Measurements from ENCODE around the gene DPCD.

DPCD gene

GRCh38 chr10:101616415-101617101 lies 28.4 kb downstream of the DPCD start:
- no peak for TF ChIP-seq CTCF (IDR thresholded peaks at IDR 0.05)
- Histone ChIP-seq H3K27ac (no peak overlapping the region), H3K4me3 (no peak overlapping the region)
- peak; percentile 69 for DNase-seq (ENCODE audit: low spot score)

- TF ChIP-seq CTCF (IDR thresholded peaks at IDR 0.05), result no peak
- peak; percentile 43 for DNase-seq (ENCODE audit: low spot score)
- Histone ChIP-seq H3K4me3 (no peak overlapping the region), H3K27ac (no peak overlapping the region)
Observed at GRCh38 chr10:101617102-101617823, 29.1 kb downstream of the DPCD start.

- DNase-seq (ENCODE audit: low spot score), result peak; percentile 26
- TF ChIP-seq CTCF (IDR thresholded peaks at IDR 0.05), result no peak
- H3K4me3 ChIP-seq, result no peak overlapping the region
- H3K27ac ChIP-seq, result no peak overlapping the region
Observed at GRCh38 chr10:101617824-101618568, 29.9 kb downstream of the DPCD start.

DNA sequence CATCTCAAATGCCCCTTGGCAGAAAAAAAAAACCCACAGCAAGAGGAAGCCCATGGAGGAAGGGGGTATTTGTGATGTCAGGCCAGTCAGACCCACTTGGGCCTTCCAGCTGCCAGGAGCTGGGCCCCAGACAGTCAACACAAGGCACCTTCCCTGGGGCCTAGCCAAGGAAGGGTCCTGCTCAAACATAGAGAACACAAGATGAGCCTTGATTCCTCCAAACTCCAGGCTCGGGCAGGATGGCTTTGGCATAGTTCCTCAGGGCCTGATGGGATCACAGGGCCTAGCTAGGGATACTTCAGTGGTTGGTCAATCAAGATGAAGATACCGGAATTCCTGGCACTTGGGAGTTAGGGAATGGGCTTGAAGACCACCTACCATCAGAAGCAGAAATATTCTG lies 30.8 kb downstream of the DPCD start:
- DNase-seq (ENCODE audit: low spot score), result peak; percentile 62
- Histone ChIP-seq H3K27ac (no peak overlapping the region), H3K4me3 (no peak overlapping the region)
- no peak for TF ChIP-seq CTCF (IDR thresholded peaks at IDR 0.05)

DNA sequence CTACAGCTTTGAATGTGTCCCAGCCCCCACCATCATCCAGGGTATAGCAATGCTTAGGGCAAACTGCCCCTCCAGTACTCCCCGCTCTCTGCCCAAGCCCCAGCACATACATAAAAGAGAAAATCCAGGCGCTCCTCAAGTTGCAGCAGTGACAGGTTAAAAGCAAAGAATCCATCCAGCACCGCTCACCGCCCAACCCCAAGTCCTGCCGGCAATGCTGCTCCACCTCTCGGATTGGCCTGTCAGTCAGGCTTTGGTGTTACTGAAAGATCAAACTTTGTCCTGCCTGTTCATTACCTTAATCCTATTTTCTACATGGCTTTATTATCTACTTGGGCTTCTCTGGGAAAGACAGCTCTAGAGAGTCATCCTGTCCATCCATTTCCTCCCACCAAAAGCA lies 31.9 kb downstream of the DPCD start:
- DNase-seq (ENCODE audit: low spot score), result no peak
- no peak overlapping the region for H3K27ac ChIP-seq
- no peak for TF ChIP-seq CTCF (IDR thresholded peaks at IDR 0.05)
- H3K4me3 ChIP-seq, result no peak overlapping the region

DNA sequence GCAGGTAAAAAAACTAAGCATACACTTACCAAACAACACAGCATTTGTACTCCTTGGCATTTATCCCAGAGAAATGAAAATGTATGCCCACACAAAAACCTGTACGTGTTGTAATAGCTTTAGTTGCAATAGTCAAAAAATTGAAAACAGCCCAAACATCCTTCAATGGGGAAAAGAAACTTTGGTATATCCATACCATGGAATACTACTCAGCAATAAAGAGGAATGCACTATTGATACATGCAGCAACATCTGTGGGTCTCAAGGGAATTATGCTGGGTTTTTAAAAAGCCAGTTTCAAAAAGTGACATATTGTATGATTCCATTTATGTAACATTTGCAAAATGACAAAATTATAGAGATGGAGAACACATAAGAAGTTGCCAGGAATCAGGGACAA lies 35.4 kb downstream of the DPCD start:
- Histone ChIP-seq H3K27ac (no peak overlapping the region), H3K4me3 (no peak overlapping the region)
- TF ChIP-seq CTCF (IDR thresholded peaks at IDR 0.05), result no peak
- no peak for DNase-seq (ENCODE audit: low spot score)
